Neuron (in vitro differentiated cells): ENCODE data around the gene ADRA2A.

Experiments
- H2AFZ ChIP-seq: one replicate; pipeline ENCODE4 v1.6.1; 2013; ENCODE audit warnings: low read depth, mild to moderate bottlenecking, inconsistent platforms, low read length, moderate library complexity
- H3K27me3 ChIP-seq: one replicate; pipeline ENCODE4 v1.6.1; 2013; ENCODE audit warnings: low read length; ENCODE audit not compliant: insufficient read depth
- H3K36me3 ChIP-seq: one replicate; pipeline ENCODE4 v1.6.1; 2013; ENCODE audit warnings: low read length; ENCODE audit not compliant: insufficient read depth
- H3K4me1 ChIP-seq: one replicate; pipeline ENCODE4 v1.6.1; 2013; ENCODE audit warnings: low read length; ENCODE audit not compliant: insufficient read depth
- H3K4me3 ChIP-seq: 2 replicates; pipeline ENCODE4 v1.5.1; 2013; ENCODE audit warnings: mild to moderate bottlenecking, low read length, moderate library complexity
- H3K9me3 ChIP-seq: one replicate; pipeline ENCODE4 v1.6.1; 2013; ENCODE audit warnings: low read length

The ADRA2A gene

DNA sequence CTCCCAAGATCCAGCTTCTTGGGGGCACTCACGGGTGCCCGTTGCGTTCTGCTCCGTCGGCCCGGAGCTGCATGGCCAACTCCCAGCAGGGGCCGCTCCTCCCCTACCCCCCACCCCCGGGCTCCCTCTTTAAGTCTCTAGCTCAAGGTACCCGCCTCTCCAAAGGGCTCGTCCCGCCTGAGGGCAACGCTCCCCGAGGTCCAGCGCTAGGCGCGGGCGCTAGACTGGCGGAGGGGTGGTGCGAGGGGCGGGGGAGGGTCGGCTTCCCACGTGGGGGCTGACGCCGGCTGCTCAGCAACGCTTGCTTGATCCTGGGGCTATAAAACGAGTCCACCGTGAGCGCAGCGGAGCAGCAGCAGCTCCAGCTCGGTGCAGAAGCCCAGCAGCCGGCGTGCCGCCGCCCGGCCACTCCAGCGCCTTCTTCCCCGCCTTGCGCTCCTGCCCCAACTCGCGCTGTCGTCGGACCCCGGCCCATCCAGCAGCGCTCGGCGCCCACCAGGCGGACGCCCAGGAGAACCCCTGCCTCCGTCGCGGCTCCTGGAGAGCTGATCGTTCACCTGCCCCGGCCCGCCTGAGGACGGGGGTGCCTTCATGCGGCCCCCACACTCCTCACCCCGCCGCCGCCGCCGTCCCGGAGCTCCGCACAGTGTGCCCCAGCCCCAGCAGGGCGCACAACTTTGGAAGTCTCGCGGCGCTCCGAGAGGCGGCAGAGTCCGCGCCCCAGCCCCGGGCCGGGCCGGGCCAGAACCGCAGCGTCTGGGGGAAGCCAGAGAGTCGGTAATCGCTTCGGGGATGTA lies at the start of gene ADRA2A:
ADRA2A (plus strand) TSS at position 348 of the 797 bp plus-strand sequence. CDS start 968 bp downstream, outside the sequence.
- Histone ChIP-seq H2AFZ (peak within 1 kb of the TSS; percentile 97), H3K4me1 (peaks cover 9% of the 10 kb centered on the region), H3K27me3 (peaks cover 54% of the 10 kb centered on the region), H3K36me3 (no peaks in the 10 kb centered on the region), H3K9me3 (peaks cover 6% of the 10 kb centered on the region), H3K4me3 (peak within 1 kb of the TSS; percentile 45)

- Histone ChIP-seq H3K4me3 (no peak overlapping the region), H3K36me3 (no peaks in the 10 kb centered on the region)
These were observed 46.6 kb upstream of the ADRA2A start for GRCh38 chr10:111030042-111030750.

GRCh38 chr10:111034598-111035310 lies 42.1 kb upstream of the ADRA2A start:
- Histone ChIP-seq H2AFZ (no peak overlapping the region), H3K4me1 (no peaks in the 10 kb centered on the region), H3K4me3 (no peak overlapping the region), H3K36me3 (no peaks in the 10 kb centered on the region), H3K27me3 (no peaks in the 10 kb centered on the region), H3K9me3 (peaks cover 10% of the 10 kb centered on the region)

More at GRCh38 chr10:111030042-111030750, 46.6 kb upstream of the ADRA2A start:
- no peak overlapping the region for H2AFZ ChIP-seq
- H3K9me3 ChIP-seq: no peaks in the 10 kb centered on the region
- no peaks in the 10 kb centered on the region for H3K4me1 ChIP-seq
- H3K27me3 ChIP-seq: no peaks in the 10 kb centered on the region

DNA sequence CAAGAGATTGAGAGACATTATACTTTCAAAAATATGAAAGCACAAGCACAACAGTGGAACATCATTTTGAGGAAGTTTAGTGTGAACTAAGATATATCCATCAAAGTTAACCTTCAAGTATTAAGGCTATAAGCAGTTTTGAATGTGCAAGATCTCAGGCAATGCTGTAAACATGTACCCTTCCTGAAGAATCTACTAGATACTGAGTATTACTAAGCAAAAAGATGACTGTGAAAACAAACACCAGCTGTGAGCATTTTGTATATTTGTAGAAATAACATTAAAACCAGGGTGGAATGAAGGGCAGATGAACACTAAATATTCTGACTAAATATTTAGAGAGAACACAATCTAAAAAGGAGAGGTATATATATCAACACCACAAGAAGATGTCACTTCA lies 41.3 kb upstream of the ADRA2A start:
- Histone ChIP-seq H3K36me3 (no peaks in the 10 kb centered on the region), H2AFZ (no peak overlapping the region), H3K9me3 (peaks cover 10% of the 10 kb centered on the region), H3K4me3 (no peak overlapping the region), H3K27me3 (no peaks in the 10 kb centered on the region), H3K4me1 (no peaks in the 10 kb centered on the region)

GRCh38 chr10:111037858-111038257 lies 39.0 kb upstream of the ADRA2A start:
- Histone ChIP-seq H3K4me1 (no peaks in the 10 kb centered on the region), H3K9me3 (peaks cover 10% of the 10 kb centered on the region), H3K4me3 (no peak overlapping the region), H3K36me3 (no peaks in the 10 kb centered on the region), H2AFZ (no peak overlapping the region), H3K27me3 (no peaks in the 10 kb centered on the region)

- Histone ChIP-seq H3K36me3 (no peaks in the 10 kb centered on the region), H3K4me3 (no peak overlapping the region), H3K27me3 (no peaks in the 10 kb centered on the region), H3K9me3 (peaks cover 12% of the 10 kb centered on the region), H2AFZ (no peak overlapping the region), H3K4me1 (no peaks in the 10 kb centered on the region)
These were observed 37.3 kb upstream of the ADRA2A start for GRCh38 chr10:111039522-111039921.

- Histone ChIP-seq H3K9me3 (peaks cover 2% of the 10 kb centered on the region), H2AFZ (no peak overlapping the region), H3K27me3 (no peaks in the 10 kb centered on the region), H3K4me1 (no peaks in the 10 kb centered on the region), H3K4me3 (no peak overlapping the region), H3K36me3 (no peaks in the 10 kb centered on the region)
These were observed 19.8 kb upstream of the ADRA2A start for GRCh38 chr10:111057006-111057405.

GRCh38 chr10:111063471-111063870 lies 13.4 kb upstream of the ADRA2A start:
- Histone ChIP-seq H3K36me3 (no peaks in the 10 kb centered on the region), H3K4me3 (no peak overlapping the region), H3K27me3 (no peaks in the 10 kb centered on the region), H2AFZ (no peak overlapping the region), H3K9me3 (peaks cover 5% of the 10 kb centered on the region), H3K4me1 (no peaks in the 10 kb centered on the region)

DNA sequence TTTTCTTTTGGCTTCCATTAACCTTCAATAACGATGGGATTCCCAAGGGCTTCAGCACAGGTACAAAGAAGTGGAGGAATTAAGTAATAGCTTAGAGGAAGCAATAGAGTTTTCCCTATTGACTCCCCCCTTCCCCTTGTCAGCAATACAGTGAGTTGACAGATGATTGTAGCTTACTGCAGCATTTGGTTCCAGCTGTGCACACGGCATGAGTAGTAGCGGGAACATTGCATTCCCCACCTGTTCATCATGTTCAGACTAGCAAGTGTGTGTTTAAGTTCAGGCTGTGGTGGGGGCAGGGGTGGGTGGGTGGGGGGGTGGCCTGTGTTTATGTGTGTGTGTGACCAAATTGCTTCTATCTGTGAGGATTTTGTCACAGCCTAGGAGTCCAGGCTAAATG lies 4.6 kb upstream of the ADRA2A start:
- peaks cover 48% of the 10 kb centered on the region for H3K27me3 ChIP-seq
- H3K4me1 ChIP-seq: peaks cover 9% of the 10 kb centered on the region
- H2AFZ ChIP-seq: no peak overlapping the region
- peaks cover 5% of the 10 kb centered on the region for H3K9me3 ChIP-seq
- no peaks in the 10 kb centered on the region for H3K36me3 ChIP-seq
- H3K4me3 ChIP-seq: no peak overlapping the region

DNA sequence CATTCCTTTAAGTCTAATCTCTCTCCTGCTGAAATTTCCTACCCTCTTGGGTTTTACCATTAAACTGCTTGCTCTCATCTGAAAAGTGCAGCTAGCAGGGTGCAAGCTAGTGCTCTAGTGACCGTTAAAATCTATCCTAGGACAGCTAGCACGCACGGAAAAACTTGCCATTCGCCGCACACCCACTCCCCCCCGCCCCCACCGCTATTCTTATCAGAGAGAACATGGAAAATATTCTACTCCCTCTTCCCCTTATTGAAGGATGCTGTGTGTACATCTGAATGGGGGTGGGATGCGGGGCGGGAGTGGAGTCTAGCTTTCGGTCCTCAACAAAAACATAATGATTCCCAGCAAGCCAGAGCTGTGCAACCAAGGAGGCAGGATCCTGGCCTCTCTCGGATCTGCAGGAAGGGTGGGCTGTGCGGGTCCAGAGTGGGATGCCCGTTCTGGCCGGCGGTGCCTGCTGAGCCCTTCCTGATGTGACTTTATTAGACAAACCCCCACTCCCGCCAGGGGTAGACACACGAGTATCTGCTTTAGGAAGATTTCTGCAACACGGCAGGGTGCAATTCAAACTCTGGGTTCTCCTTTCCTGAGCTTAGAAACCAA lies 1.1 kb upstream of the ADRA2A start:
- peak overlapping the region; percentile 21 for H3K4me3 ChIP-seq
- peaks cover 9% of the 10 kb centered on the region for H3K4me1 ChIP-seq
- peak overlapping the region; percentile 97 for H2AFZ ChIP-seq
- H3K9me3 ChIP-seq: peaks cover 6% of the 10 kb centered on the region
- no peaks in the 10 kb centered on the region for H3K36me3 ChIP-seq
- peaks cover 57% of the 10 kb centered on the region for H3K27me3 ChIP-seq

GRCh38 chr10:111076191-111076681 lies 593 bp upstream of the ADRA2A start:
- peaks cover 6% of the 10 kb centered on the region for H3K9me3 ChIP-seq
- H3K4me3 ChIP-seq: peak overlapping the region; percentile 45
- peak overlapping the region; percentile 97 for H2AFZ ChIP-seq
- peaks cover 57% of the 10 kb centered on the region for H3K27me3 ChIP-seq
- no peaks in the 10 kb centered on the region for H3K36me3 ChIP-seq
- peaks cover 9% of the 10 kb centered on the region for H3K4me1 ChIP-seq

- peaks cover 9% of the 10 kb centered on the region for H3K4me1 ChIP-seq
- no peak overlapping the region for H3K4me3 ChIP-seq
- H3K27me3 ChIP-seq: peaks cover 54% of the 10 kb centered on the region
- H3K9me3 ChIP-seq: peaks cover 6% of the 10 kb centered on the region
- no peaks in the 10 kb centered on the region for H3K36me3 ChIP-seq
- peak overlapping the region; percentile 81 for H2AFZ ChIP-seq
These were observed 603 bp downstream of the ADRA2A start for GRCh38 chr10:111077479-111077784.
